ENCODE results near the gene SP9.

DNA sequence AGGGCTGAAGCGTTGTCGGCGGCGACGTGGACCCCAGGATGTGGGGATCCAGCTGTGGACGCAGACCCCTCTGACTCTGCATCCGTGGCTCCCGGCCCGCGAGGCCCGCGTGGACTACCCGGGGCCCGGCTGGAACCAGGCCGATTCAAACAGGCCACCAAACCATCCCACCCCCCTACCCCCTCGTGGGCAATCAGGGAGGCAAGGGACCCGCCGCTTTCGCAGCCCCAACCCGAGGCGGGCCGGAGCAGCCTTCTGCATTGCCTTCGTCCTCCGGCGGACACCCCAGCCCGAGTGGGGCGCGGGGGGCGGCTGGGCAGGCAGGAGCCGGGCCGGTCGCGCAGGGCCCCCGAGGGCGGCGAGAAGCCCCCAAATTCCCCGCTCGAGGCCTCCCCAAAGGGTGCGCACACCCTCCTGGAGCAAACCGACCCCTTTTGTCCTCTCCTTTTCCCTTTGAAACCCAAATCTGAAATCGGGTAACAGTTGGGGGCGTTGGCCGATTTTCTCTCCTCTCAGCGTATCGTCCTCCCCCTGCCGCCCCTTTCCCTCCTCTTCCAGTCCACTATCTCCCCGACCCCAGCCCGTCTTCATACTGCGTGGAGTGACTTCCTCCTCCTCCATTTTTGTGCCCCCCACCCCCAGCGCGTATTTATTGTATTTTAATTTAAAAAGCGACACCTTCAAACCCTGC, 7.4 kb downstream of the SP9 start:
- TF ChIP-seq, protein P1, sequence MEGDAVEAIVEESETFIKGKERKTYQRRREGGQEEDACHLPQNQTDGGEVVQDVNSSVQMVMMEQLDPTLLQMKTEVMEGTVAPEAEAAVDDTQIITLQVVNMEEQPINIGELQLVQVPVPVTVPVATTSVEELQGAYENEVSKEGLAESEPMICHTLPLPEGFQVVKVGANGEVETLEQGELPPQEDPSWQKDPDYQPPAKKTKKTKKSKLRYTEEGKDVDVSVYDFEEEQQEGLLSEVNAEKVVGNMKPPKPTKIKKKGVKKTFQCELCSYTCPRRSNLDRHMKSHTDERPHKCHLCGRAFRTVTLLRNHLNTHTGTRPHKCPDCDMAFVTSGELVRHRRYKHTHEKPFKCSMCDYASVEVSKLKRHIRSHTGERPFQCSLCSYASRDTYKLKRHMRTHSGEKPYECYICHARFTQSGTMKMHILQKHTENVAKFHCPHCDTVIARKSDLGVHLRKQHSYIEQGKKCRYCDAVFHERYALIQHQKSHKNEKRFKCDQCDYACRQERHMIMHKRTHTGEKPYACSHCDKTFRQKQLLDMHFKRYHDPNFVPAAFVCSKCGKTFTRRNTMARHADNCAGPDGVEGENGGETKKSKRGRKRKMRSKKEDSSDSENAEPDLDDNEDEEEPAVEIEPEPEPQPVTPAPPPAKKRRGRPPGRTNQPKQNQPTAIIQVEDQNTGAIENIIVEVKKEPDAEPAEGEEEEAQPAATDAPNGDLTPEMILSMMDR (conservative IDR thresholded peaks at IDR 0.05), result no peak
- TF ChIP-seq ZFX (IDR thresholded peaks at IDR 0.05), result no peak

All from C4-2B (cell line).